Lower lobe of right lung (tissue), 2 donors: ENCODE results near the gene PYCARD. TPM values are rescaled to one million over a fixed set of nuclear protein-coding genes. Genes with fewer than 3 reads are reported as not detected.

Source experiments
- ATAC-seq, 2 donors: fragments of 200-7000 bp; cut with Tn5 transposase; one replicate each; pipeline ENCODE4 v1.9.1; 2020 to 2022; ENCODE audit warnings: mild to moderate bottlenecking in 2 of 2, moderate library complexity in 2 of 2
- DNase-seq: peaks from one replicate; pipeline ENCODE4 v3.0.0-alpha.2; 2020
- H3K27ac ChIP-seq: fragments of 200-600 bp; one replicate; pipeline ENCODE4 v1.8.0; 2022
- H3K27me3 ChIP-seq: fragments of 200-600 bp; one replicate; pipeline ENCODE4 v1.8.0; 2022; ENCODE audit warnings: low read depth
- H3K36me3 ChIP-seq: fragments of 200-600 bp; one replicate; pipeline ENCODE4 v1.8.0; 2022; ENCODE audit warnings: mild to moderate bottlenecking
- H3K4me1 ChIP-seq: fragments of 200-600 bp; one replicate; pipeline ENCODE4 v1.8.0; 2022
- H3K4me3 ChIP-seq: fragments of 200-600 bp; one replicate; pipeline ENCODE4 v1.8.0; 2022; ENCODE audit warnings: mild to moderate bottlenecking
- H3K9me3 ChIP-seq: fragments of 200-600 bp; one replicate; pipeline ENCODE4 v1.8.0; 2022
- CTCF ChIP-seq: fragments of 200-600 bp; IDR thresholded peaks from one replicate; pipeline ENCODE4 v1.8.0; 2022; ENCODE audit warnings: antibody characterized with exemption, mild to moderate bottlenecking
- intact Hi-C: fragments of 100-400 bp; cut with DNase I; formaldehyde crosslinking; loops from one replicate; pipeline ENCODE4 v1.11.0; 2022
- total RNA-seq: library from RNA; stranded (reverse); fragmentation: NEBNext Ultra II Directional; extraction: Animal tissue kit (Norgen Biotek cat#: 25700); gene quantifications from one replicate; pipeline ENCODE4 v1.2.1, GENCODE V29; 2021
- donor health status: DM: no; HTN: yes; CAD: no; lungs with severe emphysema.

The PYCARD gene
- total RNA-seq, 1 donor from 2014 or later, result 82.0 TPM

- H3K4me3 ChIP-seq, result no peak overlapping the region
- intact Hi-C loops, result no loop called here
- H3K27ac ChIP-seq, result no peak overlapping the region
- TF ChIP-seq CTCF, result no peak
- H3K27me3 ChIP-seq, result peaks cover 6% of the 10 kb centered on the region
- no peaks in the 10 kb centered on the region for H3K36me3 ChIP-seq
- no peaks in the 10 kb centered on the region for H3K4me1 ChIP-seq
- DNase-seq (no peak), ATAC-seq (no peak)
- no peaks in the 10 kb centered on the region for H3K9me3 ChIP-seq
These were observed 22.6 kb upstream of the PYCARD start for GRCh38 chr16:31225193-31225592.

GRCh38 chr16:31224092-31224955 lies 21.8 kb upstream of the PYCARD start:
- no peak for DNase-seq
- H3K9me3 ChIP-seq, result no peaks in the 10 kb centered on the region
- H3K4me1 ChIP-seq, result no peaks in the 10 kb centered on the region

GRCh38 chr16:31223044-31223443 lies 20.5 kb upstream of the PYCARD start:
- H3K27ac ChIP-seq, result no peak overlapping the region
- H3K27me3 ChIP-seq, result peaks cover 14% of the 10 kb centered on the region
- intact Hi-C loops, result no loop called here
- no peaks in the 10 kb centered on the region for H3K4me1 ChIP-seq
- DNase-seq (no peak), ATAC-seq (no peak)
- H3K4me3 ChIP-seq, result no peak overlapping the region
- no peak for TF ChIP-seq CTCF
- no peaks in the 10 kb centered on the region for H3K36me3 ChIP-seq
- H3K9me3 ChIP-seq, result no peaks in the 10 kb centered on the region

More at GRCh38 chr16:31224092-31224955, 21.8 kb upstream of the PYCARD start:
- no peak for ATAC-seq
- Histone ChIP-seq H3K27me3 (peaks cover 9% of the 10 kb centered on the region), H3K4me3 (no peak overlapping the region), H3K27ac (no peak overlapping the region), H3K36me3 (no peaks in the 10 kb centered on the region)
- TF ChIP-seq CTCF, result no peak
- intact Hi-C loops, result no loop called here

- no peak for TF ChIP-seq CTCF
- ATAC-seq (no peak), DNase-seq (no peak)
- Histone ChIP-seq H3K4me1 (peaks cover 6% of the 10 kb centered on the region), H3K27me3 (peaks cover 27% of the 10 kb centered on the region), H3K4me3 (no peak overlapping the region), H3K9me3 (no peaks in the 10 kb centered on the region), H3K36me3 (no peaks in the 10 kb centered on the region), H3K27ac (no peak overlapping the region)
- intact Hi-C loops, result no loop called here
These were observed 19.0 kb upstream of the PYCARD start for GRCh38 chr16:31221357-31222160.

- Histone ChIP-seq H3K4me1 (peaks cover 28% of the 10 kb centered on the region), H3K36me3 (no peaks in the 10 kb centered on the region), H3K27ac (no peak overlapping the region), H3K27me3 (peaks cover 47% of the 10 kb centered on the region), H3K9me3 (no peaks in the 10 kb centered on the region), H3K4me3 (no peak overlapping the region)
- no peak for DNase-seq
- TF ChIP-seq CTCF, result no peak
- intact Hi-C loops, result no loop called here
- no peak for ATAC-seq
These were observed 16.7 kb upstream of the PYCARD start for GRCh38 chr16:31219154-31219741.
